GM13976 (cell line): ENCODE results near the gene KLHL20.
"Not testable (repeated sequence)": the region's sequence is repeated elsewhere in the genome, so short reads cannot be mapped to it uniquely, and the experiment has no call there.

Source experiments
- DNase-seq: peaks from one replicate; pipeline ENCODE4 v3.0.0; 2012; ENCODE audit warnings: low spot score
- CTCF ChIP-seq: IDR thresholded peaks from 2 replicates; pipeline ENCODE4 v1.5.1; 2012; ENCODE audit warnings: borderline replicate concordance, mild to moderate bottlenecking; ENCODE audit not compliant: insufficient read depth; ENCODE audit errors: extremely low read depth, missing control alignments, control extremely low read depth
- in situ Hi-C: fragments of 300-500 bp; cut with MboI; formaldehyde crosslinking; loops from one replicate; pipeline ENCODE4 v1.12.0; 2022; ENCODE audit warnings: low sequenced_read_pairs, mixed read lengths, inconsistent platforms; ENCODE audit not compliant: unreplicated experiment

KLHL20 gene

GRCh38 chr1:173688300-173688699 lies 26.5 kb upstream of the KLHL20 start:
- no peak for DNase-seq
- no peak for TF ChIP-seq CTCF
- in situ Hi-C loops: no loop called here

GRCh38 chr1:173693238-173693637 lies 21.5 kb upstream of the KLHL20 start:
- in situ Hi-C loops: no loop called here
- no peak for DNase-seq
- TF ChIP-seq CTCF: no peak

GRCh38 chr1:173701299-173701698 lies 13.5 kb upstream of the KLHL20 start:
- DNase-seq, in situ Hi-C loops: not testable (repeated sequence)

GRCh38 chr1:173702736-173703135 lies 12.0 kb upstream of the KLHL20 start:
- in situ Hi-C loops: no loop called here

GRCh38 chr1:173705117-173705516 lies 9.7 kb upstream of the KLHL20 start:
- no peak for DNase-seq
- in situ Hi-C loops: no loop called here
- TF ChIP-seq CTCF: no peak

More at GRCh38 chr1:173702736-173703135, 12.0 kb upstream of the KLHL20 start:
- no peak for TF ChIP-seq CTCF
- no peak for DNase-seq

GRCh38 chr1:173708787-173709186 lies 6.0 kb upstream of the KLHL20 start:
- TF ChIP-seq CTCF: no peak
- no peak for DNase-seq
- in situ Hi-C loops: no loop called here

GRCh38 chr1:173714441-173714758 lies 381 bp upstream of the KLHL20 start:
- in situ Hi-C loops: no loop called here
- TF ChIP-seq CTCF: no peak
- DNase-seq: no peak

GRCh38 chr1:173715538-173715844 lies 710 bp downstream of the KLHL20 start:
- no peak for DNase-seq
- no peak for TF ChIP-seq CTCF
- in situ Hi-C loops: no loop called here
